ENCODE data around the gene DOCK9.

- TF ChIP-seq CTCF (IDR thresholded peaks at IDR 0.05) (no peak), POLR2AphosphoS5 (IDR thresholded peaks at IDR 0.05; ENCODE audit: insufficient read depth in 1 of 2, low read depth in 1 of 2) (no peak)
These were observed 222.7 kb downstream of the DOCK9 start for GRCh38 chr13:98755116-98755515.
